ENCODE measurements around the gene CDHR5. TPM values are rescaled to one million over a fixed set of nuclear protein-coding genes. Genes with fewer than 3 reads are reported as not detected.

CDHR5 gene
- total RNA-seq, 1 donor from 2014 or later, result not detected

- Histone ChIP-seq H3K27ac (replicated peaks) (no peak overlapping the region), H3K4me3 (peak overlapping the region; percentile 51), H3K9me3 (replicated peaks) (no peaks in the 10 kb centered on the region), H3K36me3 (no peaks in the 10 kb centered on the region), H3K27me3 (ENCODE audit: low read depth) (peaks cover 49% of the 10 kb centered on the region), H3K4me1 (peaks cover 41% of the 10 kb centered on the region)
- no peak for DNase-seq
- intact Hi-C loops (cut with micrococcal nuclease), result no loop called here
- no peak for TF ChIP-seq CTCF (IDR thresholded peaks at IDR 0.05; ENCODE audit: borderline replicate concordance)
Measured at GRCh38 chr11:637333-637592, 12.5 kb upstream of the CDHR5 start.

DNA sequence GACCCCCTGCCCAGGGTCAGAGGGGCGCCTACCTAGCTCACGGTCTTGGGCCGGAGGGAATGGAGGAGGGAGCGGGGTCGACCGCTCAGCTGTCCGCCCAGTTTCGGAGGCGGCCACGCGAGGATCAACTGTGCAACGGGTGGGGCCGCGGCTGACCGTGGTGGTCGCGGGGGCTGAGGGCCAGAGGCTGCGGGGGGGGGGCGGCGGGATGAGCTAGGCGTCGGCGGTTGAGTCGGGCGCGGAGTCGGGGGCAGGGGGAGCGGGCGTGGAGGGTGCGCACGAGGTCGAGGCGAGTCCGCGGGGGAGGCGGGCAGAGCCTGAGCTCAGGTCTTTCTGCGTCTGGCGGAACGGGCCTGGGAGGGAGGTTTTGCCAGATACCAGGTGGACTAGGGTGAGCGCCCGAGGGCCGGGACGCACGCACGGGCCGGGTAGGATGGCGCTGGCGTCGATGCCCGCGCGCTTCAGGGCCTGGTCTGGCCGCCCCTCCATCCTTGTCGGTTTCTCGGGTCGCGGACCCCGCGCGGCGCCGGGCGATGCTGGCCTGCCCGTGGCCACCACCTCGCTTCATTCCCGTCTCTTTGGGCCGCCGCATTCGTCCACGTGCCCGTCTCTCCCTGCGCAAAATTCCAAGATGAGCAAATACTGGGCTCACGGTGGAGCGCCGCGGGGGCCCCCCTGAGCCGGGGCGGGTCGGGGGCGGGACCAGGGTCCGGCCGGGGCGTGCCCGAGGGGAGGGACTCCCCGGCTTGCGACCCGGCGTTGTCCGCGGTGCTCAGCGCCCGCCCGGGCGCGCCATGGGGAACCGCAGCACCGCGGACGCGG, 12.0 kb upstream of the CDHR5 start, which contains the start of gene DRD4:
Gene DRD4 (plus strand): TSS at position 759 of the 822 bp plus-strand sequence. CDS start 36 bp downstream, at position 795.
- peak within 1 kb of the TSS; percentile 51 for H3K4me3 ChIP-seq
- intact Hi-C loops (cut with micrococcal nuclease), result no loop called here
- H3K27me3 ChIP-seq (ENCODE audit: low read depth), result peaks cover 49% of the 10 kb centered on the region
- DNase-seq, result no peak
- H3K36me3 ChIP-seq, result no peaks in the 10 kb centered on the region
- peaks cover 41% of the 10 kb centered on the region for H3K4me1 ChIP-seq
- no peak within 1 kb of the TSS for H3K27ac ChIP-seq (replicated peaks)
- no peak for TF ChIP-seq CTCF (IDR thresholded peaks at IDR 0.05; ENCODE audit: borderline replicate concordance)
- H3K9me3 ChIP-seq (replicated peaks), result no peaks in the 10 kb centered on the region

DNA sequence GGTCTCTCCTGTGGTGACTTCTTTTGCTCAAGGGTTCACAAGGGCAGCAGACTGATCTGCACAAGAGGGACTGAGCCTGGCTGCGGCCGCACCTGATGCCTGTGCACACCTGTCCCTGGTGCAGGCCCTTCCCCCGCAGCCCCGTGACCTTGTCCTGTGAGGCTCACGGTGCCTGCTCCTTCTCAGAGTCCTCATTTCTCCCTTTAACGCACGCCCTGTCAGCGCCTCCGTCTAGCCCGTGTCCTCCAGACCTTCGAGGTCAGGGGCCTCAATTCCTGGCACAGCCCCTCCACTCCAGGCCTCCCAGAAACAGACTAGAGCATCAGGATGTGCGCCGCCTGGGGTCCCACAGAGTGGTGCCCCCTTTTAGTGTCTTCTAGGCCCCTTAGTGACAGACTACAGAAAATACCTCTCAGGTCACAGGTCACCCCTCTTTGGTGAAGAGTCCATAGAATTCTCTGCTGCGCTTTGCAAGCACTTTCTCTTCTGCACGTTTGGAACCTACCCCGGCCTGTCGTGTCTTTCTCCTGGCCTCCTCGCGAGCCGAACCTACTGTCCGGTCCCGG, 11.3 kb upstream of the CDHR5 start:
- H3K9me3 ChIP-seq (replicated peaks), result no peaks in the 10 kb centered on the region
- H3K36me3 ChIP-seq, result no peaks in the 10 kb centered on the region
- peaks cover 49% of the 10 kb centered on the region for H3K27me3 ChIP-seq (ENCODE audit: low read depth)
- H3K4me1 ChIP-seq, result peaks cover 41% of the 10 kb centered on the region
- H3K4me3 ChIP-seq, result no peak overlapping the region
- TF ChIP-seq CTCF (IDR thresholded peaks at IDR 0.05; ENCODE audit: borderline replicate concordance), result no peak
- intact Hi-C loops (cut with micrococcal nuclease), result no loop called here
- no peak for DNase-seq
- H3K27ac ChIP-seq (replicated peaks), result no peak overlapping the region

DNA sequence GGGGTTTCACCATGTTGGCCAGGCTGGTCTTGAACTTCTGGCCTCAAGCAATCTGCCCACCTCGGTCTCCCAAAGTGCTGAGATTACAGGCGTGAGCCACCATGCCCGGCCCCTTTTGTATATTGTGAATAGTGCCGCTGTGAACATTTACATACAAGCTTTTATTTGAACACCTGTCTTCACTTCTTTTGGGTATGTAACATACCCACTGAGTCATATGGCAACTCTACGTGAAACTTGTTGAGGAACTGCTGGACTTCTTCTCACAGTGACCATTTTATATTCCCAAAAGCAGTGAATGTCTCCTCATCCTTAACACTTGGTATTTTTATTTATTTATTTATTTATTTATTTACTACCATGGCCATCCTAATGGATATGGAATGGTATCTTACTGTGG, 6.1 kb upstream of the CDHR5 start:
- Histone ChIP-seq H3K9me3 (replicated peaks) (no peaks in the 10 kb centered on the region), H3K27ac (replicated peaks) (no peak overlapping the region), H3K27me3 (ENCODE audit: low read depth) (peaks cover 14% of the 10 kb centered on the region), H3K36me3 (no peaks in the 10 kb centered on the region), H3K4me3 (no peak overlapping the region), H3K4me1 (peaks cover 15% of the 10 kb centered on the region)
- TF ChIP-seq CTCF (IDR thresholded peaks at IDR 0.05; ENCODE audit: borderline replicate concordance), result no peak
- intact Hi-C loops (cut with micrococcal nuclease), result no loop called here
- no peak for DNase-seq

GRCh38 chr11:629237-629583, 4.5 kb upstream of the CDHR5 start:
- H3K4me1 ChIP-seq, result peaks cover 15% of the 10 kb centered on the region
- H3K27ac ChIP-seq (replicated peaks), result peak overlapping the region; percentile 58
- peaks cover 27% of the 10 kb centered on the region for H3K27me3 ChIP-seq (ENCODE audit: low read depth)
- TF ChIP-seq CTCF (IDR thresholded peaks at IDR 0.05; ENCODE audit: borderline replicate concordance), result peak; percentile 41
- intact Hi-C loops (cut with micrococcal nuclease), result no loop called here
- no peak for DNase-seq
- no peak overlapping the region for H3K4me3 ChIP-seq
- no peaks in the 10 kb centered on the region for H3K36me3 ChIP-seq
- no peaks in the 10 kb centered on the region for H3K9me3 ChIP-seq (replicated peaks)

Data from left ventricle myocardium inferior (tissue), 1 donor.